SIG-M5 treated with dmso at 0.1 percent for 504 hours (cell line): ENCODE data around the gene RCBTB1.
"Not testable (repeated sequence)": the region's sequence is repeated elsewhere in the genome, so short reads cannot be mapped to it uniquely, and the experiment has no call there.

Experiments used
- DNase-seq: peaks from one replicate; lab custom pipeline; 2025; ENCODE audit not compliant: unreplicated experiment; lab: John Stamatoyannopoulos, UW

Gene RCBTB1

DNA sequence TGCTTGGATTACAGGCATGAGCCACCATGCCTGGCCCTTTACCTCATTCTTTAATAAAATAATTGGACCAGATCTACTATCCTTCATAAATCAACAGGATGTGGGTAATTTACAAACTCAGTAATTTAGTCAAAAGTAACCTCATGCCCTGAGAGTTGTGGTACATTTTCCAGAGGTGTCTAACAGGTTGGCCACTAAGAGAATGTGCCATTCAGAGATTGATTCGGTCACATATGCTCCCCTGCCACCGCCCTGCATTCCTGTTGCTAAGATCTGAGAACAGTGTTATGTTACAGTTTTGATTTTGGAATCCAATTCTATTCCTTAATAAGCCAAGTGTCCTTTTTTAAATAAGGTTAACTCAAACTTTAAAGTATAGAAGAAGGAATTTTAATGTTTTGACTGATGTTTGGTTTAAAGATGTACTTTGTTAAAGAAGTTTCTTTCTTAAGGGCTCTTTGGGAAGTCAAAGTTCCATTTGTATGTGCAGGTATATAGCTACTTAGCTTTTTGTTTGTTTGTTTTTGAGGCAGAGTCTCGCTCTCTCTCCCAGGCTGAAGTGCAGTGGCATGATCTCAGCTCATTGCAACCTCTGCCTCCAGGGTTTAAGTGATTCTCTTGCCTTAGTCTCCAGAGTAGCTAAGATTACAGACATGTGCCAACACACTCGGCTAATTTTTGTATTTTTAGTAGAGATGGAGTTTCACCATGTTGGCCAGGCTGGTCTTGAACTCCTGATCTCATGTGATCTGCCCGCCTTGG lies 60.4 kb downstream of the RCBTB1 start:
- no peak for DNase-seq

DNA sequence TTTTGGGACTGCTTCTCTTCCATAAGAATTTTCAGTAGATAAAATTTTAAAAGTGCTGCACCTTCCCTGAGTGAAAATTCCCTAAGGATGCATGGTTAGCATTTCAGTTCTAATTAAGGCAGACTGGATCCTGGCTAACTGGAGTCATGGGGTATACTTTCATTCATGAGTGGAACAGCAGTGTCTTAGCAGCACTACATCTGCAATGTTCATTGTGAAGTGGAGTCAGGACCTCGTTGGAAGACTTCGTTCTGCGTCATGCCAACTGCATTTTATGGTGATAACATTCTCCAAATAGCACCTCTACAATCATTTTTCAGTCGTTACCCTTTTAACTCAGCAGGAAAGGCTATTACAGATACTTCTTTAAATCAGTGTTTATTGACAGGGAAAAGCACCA lies 64.1 kb downstream of the RCBTB1 start:
- no peak for DNase-seq

DNA sequence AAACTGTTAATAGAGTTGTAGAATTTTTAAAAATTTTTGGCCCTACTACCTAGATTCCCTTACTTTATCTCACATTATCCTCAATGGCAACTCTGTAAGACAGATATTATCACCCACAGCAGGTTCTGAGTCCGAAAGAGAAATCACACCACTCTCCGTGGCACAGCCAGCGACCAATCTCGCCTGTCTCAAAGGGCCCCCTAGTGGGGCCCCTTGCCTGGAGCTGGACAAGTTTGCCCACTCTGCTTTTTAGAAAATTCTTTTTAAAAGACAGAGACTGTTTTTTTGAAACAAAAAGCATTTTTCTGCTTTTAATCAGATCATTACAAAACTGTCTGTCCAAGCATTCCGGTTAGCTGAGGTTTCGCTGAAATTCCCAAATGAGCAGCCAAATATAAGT lies 67.9 kb downstream of the RCBTB1 start:
- no peak for DNase-seq

DNA sequence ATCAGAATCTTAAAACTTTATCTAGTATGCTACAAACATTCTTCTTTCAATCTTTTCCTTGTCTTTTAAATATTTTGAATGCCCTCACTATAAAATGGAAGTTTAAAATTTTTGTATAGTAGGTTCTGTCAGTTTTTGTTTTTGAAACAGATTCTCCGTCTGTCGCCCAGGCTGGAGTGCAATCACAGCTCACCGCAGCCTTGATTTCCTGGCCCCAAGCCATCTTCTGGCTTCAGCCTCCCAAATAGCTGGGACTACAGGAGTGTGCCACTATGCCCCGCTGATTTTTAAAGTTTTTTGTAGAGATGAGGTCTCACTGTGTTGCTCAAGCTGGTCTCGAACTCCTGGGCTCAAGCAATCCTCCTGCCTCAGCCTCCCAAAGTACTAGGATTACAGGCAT lies 68.9 kb downstream of the RCBTB1 start:
- no peak for DNase-seq

DNA sequence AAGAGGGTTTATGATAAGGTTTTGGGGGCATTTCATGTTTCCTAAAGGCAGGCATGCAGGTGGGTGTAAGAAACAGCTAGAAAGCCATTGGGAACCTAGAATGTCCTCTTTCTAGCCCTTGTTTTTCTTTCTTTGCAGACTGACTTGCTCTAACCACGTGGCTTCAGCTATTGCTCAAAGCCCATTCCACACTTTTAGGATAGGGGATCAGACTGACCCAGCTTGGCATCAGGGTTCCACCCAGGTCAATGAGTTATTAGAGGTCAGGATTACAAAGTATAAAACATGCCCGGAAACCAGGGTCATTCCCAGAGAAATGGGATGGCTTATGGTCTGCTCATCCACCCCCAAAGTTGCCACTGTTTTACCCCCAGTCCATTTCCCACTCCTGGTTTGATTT lies 72.8 kb downstream of the RCBTB1 start:
- no peak for DNase-seq

DNA sequence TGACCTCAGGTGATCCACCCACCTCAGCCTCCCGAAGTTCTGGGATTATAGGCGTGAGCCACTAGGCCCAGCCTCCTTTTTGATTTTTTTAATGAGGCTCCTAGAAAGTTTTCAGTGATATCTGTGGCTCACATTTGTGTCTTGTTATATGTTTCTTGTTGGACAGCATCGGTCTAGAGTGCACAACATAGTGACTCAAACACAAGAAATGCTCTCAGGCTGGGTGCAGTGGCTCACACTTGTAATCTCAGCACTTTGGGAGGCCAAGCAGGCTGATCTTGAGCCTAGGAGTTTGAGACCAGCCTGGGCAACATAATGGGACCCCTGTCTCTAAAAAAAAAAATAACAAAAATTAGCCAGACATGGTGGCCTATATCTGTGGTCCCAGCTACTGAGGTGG lies 81.4 kb downstream of the RCBTB1 start:
- no peak for DNase-seq

DNA sequence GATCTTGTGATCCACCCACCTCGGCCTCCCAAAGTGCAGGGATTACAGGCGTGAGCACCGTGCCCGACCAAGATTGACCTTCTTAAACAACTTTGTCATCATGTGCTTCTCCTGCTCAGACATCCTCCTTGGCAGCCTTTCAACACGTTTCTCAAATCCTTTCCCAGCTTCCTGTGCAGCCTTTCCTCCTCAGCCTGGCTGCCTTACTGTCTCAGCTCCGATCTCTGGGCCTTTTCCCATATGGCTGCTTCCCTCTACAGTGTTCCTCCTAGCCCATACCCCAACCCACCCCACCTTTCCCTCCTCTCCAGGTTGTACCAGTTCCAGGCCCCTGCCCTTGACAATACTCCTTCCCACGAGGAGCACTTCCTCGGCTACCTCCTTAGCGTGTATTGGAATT lies 82.4 kb downstream of the RCBTB1 start:
- DNase-seq: no peak

DNA sequence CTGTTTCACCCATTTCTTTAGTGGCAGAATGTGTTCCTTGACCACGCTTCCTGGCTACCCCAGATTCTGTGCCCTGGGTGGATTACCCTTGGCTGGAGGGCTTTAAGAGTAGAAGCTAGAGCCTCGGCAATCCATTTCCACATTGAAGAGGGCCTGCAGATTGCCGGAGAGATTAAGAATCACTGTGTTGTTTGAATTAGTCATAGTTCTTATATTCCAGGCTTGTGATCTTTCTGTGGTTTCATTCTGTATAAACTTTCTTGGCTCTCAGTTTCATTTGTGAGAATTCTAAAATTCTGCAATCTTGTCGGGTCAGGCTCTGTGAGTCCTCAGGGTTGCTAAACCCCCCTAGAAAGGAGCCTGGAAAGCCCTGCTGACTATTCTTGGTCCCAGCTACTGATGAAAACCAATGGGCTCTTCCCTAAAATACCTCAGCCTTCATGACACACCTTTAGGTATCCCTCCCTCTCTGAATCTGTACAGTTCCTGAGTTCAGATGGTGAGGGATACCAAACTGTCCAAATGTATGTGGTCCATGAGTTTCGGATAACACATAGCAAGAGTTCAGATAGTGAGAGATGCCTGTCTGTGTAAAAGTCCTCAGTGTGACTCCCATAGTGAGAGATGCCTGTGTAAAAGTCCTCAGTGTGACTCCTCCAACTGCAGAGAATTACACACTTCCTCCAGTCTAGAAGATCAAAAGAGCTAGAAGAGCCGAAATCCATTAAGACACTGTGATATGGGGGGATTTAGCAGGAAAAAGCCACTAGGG lies 85.3 kb downstream of the RCBTB1 start:
- no peak for DNase-seq

DNA sequence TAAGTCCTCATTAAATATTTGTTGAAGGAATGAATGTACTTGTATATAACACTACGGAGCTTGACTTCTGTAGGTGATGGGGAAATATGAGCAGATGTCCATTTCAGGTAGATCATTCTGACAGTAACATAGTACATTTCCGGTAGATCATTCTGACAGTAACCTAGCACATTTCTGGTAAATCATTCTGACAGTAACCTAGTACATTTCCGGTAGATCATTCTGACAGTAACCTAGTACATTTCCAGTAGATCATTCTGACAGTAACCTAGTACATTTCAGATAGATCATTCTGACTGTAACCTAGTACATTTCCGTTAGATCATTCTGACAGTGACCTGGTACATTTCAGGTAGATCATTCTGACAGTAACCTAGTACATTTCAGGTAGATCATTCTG lies 87.2 kb downstream of the RCBTB1 start:
- DNase-seq: no peak

DNA sequence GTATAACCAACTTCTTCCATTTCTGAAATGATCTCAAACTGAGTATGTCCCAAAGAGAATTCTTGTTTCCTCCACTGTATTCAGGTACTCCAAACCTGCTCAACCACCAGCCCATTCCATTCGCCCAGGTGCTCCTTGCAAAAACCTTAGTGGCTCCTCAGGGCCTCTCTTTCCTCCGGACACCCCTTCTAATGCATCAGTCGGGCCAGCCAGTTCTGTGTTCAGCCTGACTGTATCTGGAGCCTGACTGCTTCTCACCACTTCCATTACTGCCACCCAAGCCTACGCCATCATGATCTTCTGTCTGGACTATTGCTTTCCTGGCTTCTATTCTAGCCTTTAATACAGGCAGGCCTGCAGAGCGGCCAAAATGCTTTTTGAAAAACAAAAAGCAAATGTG lies 88.1 kb downstream of the RCBTB1 start:
- DNase-seq: no peak

DNA sequence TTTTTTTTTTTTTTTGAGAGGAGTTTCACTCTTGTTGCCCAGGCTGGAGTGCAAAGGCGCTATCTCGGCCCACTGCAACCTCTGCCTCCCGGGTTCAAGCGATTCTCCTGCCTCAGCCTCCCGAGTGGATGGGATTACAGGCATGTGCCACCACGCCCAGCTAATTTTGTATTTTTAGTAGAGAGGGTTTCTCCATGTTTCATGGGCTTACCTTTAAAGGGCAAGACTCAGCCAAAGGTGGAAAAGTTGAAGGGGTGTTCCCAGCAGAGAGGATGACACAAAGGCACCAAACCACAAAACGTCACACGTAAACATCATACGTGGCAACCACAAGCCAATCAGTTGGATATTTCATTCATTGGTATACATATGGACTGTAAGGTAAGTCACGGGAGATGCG lies 88.5 kb downstream of the RCBTB1 start:
- DNase-seq: not testable (repeated sequence)

DNA sequence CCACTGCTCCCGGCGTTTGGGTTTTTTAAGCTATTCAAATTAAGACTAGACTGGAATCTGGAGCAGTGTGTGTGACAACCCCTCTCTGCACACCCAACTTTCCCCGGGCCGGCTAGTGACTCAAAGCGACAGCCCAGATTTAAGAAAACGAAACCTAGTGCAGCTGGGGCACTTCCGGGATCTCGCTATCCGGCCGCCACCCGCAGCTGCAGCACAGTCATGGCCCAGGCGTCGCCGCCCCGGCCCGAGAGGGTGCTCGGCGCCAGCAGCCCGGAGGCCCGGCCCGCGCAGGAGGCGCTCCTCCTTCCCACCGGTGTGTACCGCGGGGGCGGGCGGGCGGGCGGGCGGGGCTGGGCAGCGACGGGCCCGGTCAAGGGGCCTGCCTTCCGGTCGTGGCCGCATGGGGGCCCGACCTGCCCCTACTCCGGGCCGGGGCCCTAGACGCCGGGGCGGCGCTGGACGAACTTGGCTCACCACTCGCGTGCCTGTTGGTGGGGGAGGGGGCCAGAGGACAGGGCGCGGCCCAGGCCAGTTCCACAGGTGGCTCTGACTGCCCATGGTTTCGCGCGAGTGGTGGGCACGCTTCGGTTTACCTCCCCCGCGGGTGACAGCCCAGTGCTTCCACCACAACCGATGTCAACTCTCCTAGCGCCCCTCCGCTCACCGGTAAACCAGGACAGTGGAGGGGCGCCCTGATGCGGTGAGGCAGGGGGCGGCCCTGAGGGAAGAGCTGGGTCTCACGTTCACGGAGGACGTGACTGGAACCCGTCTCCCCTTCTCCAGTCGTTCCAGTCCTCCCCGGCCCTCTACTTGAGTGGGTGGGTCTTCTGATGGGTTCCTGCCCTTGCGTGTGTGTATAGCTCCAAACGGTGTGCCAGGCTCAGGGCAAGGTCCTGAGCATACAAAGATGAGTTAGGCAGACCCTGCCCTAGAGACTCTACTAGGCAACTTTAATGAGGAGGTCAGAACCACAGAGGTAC lies 89.3 kb downstream of the RCBTB1 start, which contains the start of gene PHF11:
Gene PHF11, plus strand, starts transcription at position 171 of the 980 bp plus-strand sequence. Its CDS starts 49 bp downstream, at position 220.
- DNase-seq: peak; percentile 79

DNA sequence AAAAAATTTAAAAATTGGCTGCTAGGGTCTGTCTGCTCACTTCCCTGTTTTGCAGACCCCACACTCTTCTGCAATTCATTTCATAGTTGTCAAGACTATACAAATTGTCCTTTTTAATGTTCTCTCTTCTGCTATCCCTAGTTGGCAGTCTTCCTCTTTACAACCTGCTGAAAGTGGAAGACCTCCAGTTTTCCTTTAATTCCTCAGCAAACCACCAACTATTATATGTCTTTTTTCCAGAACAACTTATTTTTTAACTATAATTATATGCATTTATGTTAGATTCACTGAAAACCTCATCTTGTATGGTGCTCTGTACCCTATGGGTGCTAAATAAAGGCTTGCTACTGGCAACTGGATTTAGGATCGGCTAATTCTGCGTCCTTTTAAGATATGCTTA lies 90.7 kb downstream of the RCBTB1 start:
- peak; percentile 27 for DNase-seq

DNA sequence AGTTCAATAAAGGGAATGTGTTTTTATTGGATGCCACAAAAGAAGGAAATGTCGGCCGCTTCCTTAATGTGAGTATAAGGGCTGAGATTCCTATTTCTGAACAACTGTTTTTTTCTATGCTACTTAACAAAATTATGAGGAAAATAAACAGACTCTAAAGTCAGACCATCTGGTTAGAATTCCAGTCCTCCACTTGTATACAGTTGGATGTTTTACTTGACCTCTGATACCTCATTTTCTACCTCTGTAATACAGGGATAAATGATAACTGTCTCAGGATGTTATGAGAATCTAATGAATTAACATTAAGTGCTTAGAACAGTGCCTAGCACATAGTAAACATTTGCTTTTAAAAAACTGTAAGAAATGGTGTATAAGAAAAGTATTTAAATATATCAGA lies 96.8 kb downstream of the RCBTB1 start:
- DNase-seq: no peak
